GM23248 (cell line): ENCODE data around the gene CRY1. TPM values are rescaled to one million over a fixed set of nuclear protein-coding genes. Genes with fewer than 3 reads are reported as not detected.
"Not testable (repeated sequence)": the region's sequence is repeated elsewhere in the genome, so short reads cannot be mapped to it uniquely, and the experiment has no call there.

Source experiments
- DNase-seq: peaks from one replicate; pipeline ENCODE4 v3.0.0-alpha.2; 2015
- H2AFZ ChIP-seq: fragments of 200-600 bp; sonication (generic); 2 replicates; pipeline ENCODE4 v1.6.1; 2016; ENCODE audit warnings: antibody characterized with exemption
- H3F3A ChIP-seq: fragments of 200-600 bp; sonication (generic); 2 replicates; pipeline ENCODE4 v1.6.1; 2016; ENCODE audit warnings: mild to moderate bottlenecking, antibody characterized with exemption, mixed run types; ENCODE audit not compliant: insufficient read depth
- H3K27ac ChIP-seq: fragments of 200-600 bp; sonication (generic); 2 replicates; pipeline ENCODE4 v1.5.1; 2016; ENCODE audit warnings: mild to moderate bottlenecking
- H3K27me3 ChIP-seq: fragments of 200-600 bp; sonication (generic); replicated peaks from 2 replicates; pipeline ENCODE4 v1.6.1; 2016; ENCODE audit warnings: mild to moderate bottlenecking; ENCODE audit not compliant: insufficient read depth
- H3K36me3 ChIP-seq: fragments of 200-600 bp; sonication (generic); 2 replicates; pipeline ENCODE4 v1.6.1; 2016; ENCODE audit warnings: low read depth, mild to moderate bottlenecking
- H3K4me1 ChIP-seq: fragments of 200-600 bp; sonication (generic); 2 replicates; pipeline ENCODE4 v1.6.1; 2016; ENCODE audit warnings: mild to moderate bottlenecking; ENCODE audit not compliant: insufficient read depth
- H3K4me2 ChIP-seq: fragments of 200-600 bp; sonication (generic); one replicate; pipeline ENCODE4 v1.6.1; 2016; ENCODE audit warnings: mild to moderate bottlenecking; ENCODE audit not compliant: unreplicated experiment
- H3K4me3 ChIP-seq: fragments of 200-600 bp; sonication (generic); 2 replicates; pipeline ENCODE4 v1.5.1; 2016; ENCODE audit warnings: mild to moderate bottlenecking
- H3K79me2 ChIP-seq: fragments of 200-600 bp; sonication (generic); 2 replicates; pipeline ENCODE4 v1.6.1; 2016; ENCODE audit warnings: mild to moderate bottlenecking; ENCODE audit not compliant: insufficient read depth
- H3K9ac ChIP-seq: fragments of 200-600 bp; sonication (generic); 2 replicates; pipeline ENCODE4 v1.6.1; 2016; ENCODE audit warnings: mild to moderate bottlenecking
- H3K9me2 ChIP-seq: fragments of 200-600 bp; sonication (generic); 2 replicates; pipeline ENCODE4 v1.6.1; 2016; ENCODE audit warnings: mixed run types, mild to moderate bottlenecking, moderate library complexity; ENCODE audit not compliant: insufficient read depth
- H3K9me3 ChIP-seq: fragments of 200-600 bp; sonication (generic); one replicate; pipeline ENCODE4 v1.6.1; 2017; ENCODE audit warnings: low read depth
- H4K20me1 ChIP-seq: fragments of 200-600 bp; sonication (generic); 2 replicates; pipeline ENCODE4 v1.6.0; 2016; ENCODE audit not compliant: insufficient read depth
- EZH2 ChIP-seq: fragments of 200-600 bp; sonication (generic); IDR thresholded peaks from 2 replicates; pipeline ENCODE4 v1.6.1; 2018; ENCODE audit warnings: antibody characterized with exemption, mild to moderate bottlenecking; ENCODE audit not compliant: insufficient read depth, poor library complexity, severe bottlenecking
- EZH2phosphoT487 ChIP-seq: fragments of 200-600 bp; sonication (generic); IDR thresholded peaks from 2 replicates; pipeline ENCODE4 v1.6.1; 2018; ENCODE audit warnings: antibody characterized with exemption, moderate library complexity, mild to moderate bottlenecking, low read depth; ENCODE audit not compliant: insufficient read depth
- WGBS, 2 experiments: methylation state at CpG; one replicate each; pipeline ENCODE4 v1.1.6; 2015 to 2017; ENCODE audit warnings: low lambda C conversion rate in 2 of 2, low coverage in 1 of 2; ENCODE audit errors: missing lambda C conversion rate in 2 of 2; 5-methylcytosine and 5-hydroxymethylcytosine counted together
- in situ Hi-C: fragments of 300-500 bp; cut with MboI; formaldehyde crosslinking; loops from 2 replicates; pipeline ENCODE4 v1.15.0; 2020
- polyA plus RNA-seq: library from polyadenylated mRNA; unstranded; fragments of >200 nt; fragmentation: Nextera tagmentation; extraction: Ambion mirVana; gene quantifications from 2 replicates; pipeline ENCODE4 v1.2.1, GENCODE V29; 2016
- total RNA-seq: library from RNA; depleted of rRNA; stranded (reverse); fragments of >200 nt; shearing (Covaris generic); gene quantifications from 2 replicates; pipeline ENCODE4 v1.2.3, GENCODE V29; 2014

CRY1 gene
- total and polyA plus RNA-seq, 2 experiments from 2014 or later, result 13.6 to 14.8 TPM

GRCh38 chr12:107029081-107029480 is 64.3 kb downstream of the CRY1 start:
- Histone ChIP-seq H3K9me3 (no peaks in the 10 kb centered on the region), H3K4me2 (no peak overlapping the region), H2AFZ (no peak overlapping the region), H3K27me3 (no peaks in the 10 kb centered on the region), H4K20me1 (no peaks in the 10 kb centered on the region), H3K9me2 (no peaks in the 10 kb centered on the region), H3K79me2 (peaks cover 55% of the 10 kb centered on the region), H3K27ac (no peak overlapping the region), H3K36me3 (no peaks in the 10 kb centered on the region), H3F3A (peaks cover 12% of the 10 kb centered on the region), H3K4me1 (peaks cover 31% of the 10 kb centered on the region), H3K9ac (no peak overlapping the region), H3K4me3 (no peak overlapping the region)
- 73 to 80% methylated on average over 7 of the region's 7 CpGs for WGBS, 2 experiments
- in situ Hi-C loops, result no loop called here
- no peak for DNase-seq
- no peak for TF ChIP-seq EZH2
- no peak for TF ChIP-seq EZH2phosphoT487

DNA sequence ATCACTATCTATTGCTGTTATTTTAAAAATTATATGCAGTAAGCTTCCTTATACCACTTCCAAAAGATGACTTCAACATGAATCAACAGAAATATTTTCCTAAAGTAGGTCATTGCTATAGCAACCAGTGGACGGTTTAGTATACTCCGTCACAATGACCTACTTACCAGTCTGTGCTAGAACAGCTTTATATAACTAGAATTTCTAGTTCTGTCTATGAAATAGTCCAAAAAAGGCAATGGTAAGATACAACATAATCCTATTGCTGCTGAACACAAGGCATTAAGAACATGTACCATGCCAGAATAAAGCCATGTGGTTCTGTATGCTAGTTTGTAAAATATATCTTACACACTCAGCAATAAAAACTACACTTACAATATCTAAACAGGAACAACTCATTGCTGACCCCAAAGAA is 65.7 kb downstream of the CRY1 start:
- peak overlapping the region; percentile 84 for H3K9ac ChIP-seq
- peak; percentile 97 for DNase-seq
- no peak overlapping the region for H2AFZ ChIP-seq
- no peaks in the 10 kb centered on the region for H3K9me2 ChIP-seq
- peak overlapping the region; percentile 96 for H3K4me2 ChIP-seq
- no peaks in the 10 kb centered on the region for H3K36me3 ChIP-seq
- in situ Hi-C loops, result no loop called here
- peak overlapping the region; percentile 62 for H3K4me3 ChIP-seq
- H3K27ac ChIP-seq, result peak overlapping the region; percentile 96
- WGBS, 2 experiments, result 0 to 1% methylated on average over 2 of the region's 2 CpGs
- H3K9me3 ChIP-seq, result no peaks in the 10 kb centered on the region
- peaks cover 12% of the 10 kb centered on the region for H3F3A ChIP-seq
- peaks cover 49% of the 10 kb centered on the region for H3K79me2 ChIP-seq
- TF ChIP-seq EZH2 (no peak), EZH2phosphoT487 (no peak)
- H3K27me3 ChIP-seq, result no peaks in the 10 kb centered on the region
- H3K4me1 ChIP-seq, result peaks cover 31% of the 10 kb centered on the region
- H4K20me1 ChIP-seq, result no peaks in the 10 kb centered on the region

DNA sequence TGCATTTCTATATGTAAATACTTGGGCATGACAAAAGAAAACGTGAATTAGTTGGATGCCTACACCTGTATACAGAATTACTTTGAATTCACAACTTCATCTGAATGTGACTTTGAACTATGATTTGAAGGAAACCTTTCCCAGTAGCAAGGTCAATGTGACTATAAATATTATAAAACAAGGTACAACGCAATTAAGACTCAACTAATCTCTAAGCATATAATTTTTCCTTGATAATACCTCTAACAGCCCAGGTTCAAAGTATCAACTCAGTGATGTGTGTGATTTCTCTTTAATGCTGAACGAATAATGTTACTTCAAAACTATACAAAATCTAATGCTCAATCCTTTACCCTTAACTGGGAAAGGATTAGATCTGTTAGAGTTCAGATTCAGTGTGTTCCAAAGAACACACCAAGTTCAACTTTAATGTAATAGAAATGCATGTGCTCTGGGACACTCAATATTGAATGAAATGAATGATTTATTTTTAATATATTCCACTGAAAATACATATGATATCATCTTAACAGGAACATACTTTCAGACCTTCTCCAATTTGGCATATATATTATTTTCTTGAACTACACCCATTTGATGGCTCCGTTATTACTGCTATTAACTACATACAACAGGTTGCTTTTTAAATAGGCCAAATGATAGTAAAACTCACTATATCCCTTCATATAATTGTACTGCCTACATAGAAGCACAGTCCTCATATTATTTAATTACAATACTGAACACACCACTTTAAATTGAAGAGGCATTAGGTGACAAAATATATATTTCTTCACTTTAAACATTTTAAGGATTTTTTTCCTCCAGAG is 66.3 kb downstream of the CRY1 start:
- H3K79me2 ChIP-seq, result peaks cover 46% of the 10 kb centered on the region
- H3K27ac ChIP-seq, result peak overlapping the region; percentile 96
- no peaks in the 10 kb centered on the region for H3K9me3 ChIP-seq
- TF ChIP-seq EZH2phosphoT487 (no peak), EZH2 (no peak)
- in situ Hi-C loops, result no loop called here
- DNase-seq, result peak; percentile 4
- H2AFZ ChIP-seq, result no peak overlapping the region
- H4K20me1 ChIP-seq, result no peaks in the 10 kb centered on the region
- no peaks in the 10 kb centered on the region for H3K9me2 ChIP-seq
- H3K4me3 ChIP-seq, result peak overlapping the region; percentile 62
- H3K4me2 ChIP-seq, result peak overlapping the region; percentile 96
- 53 to 56% methylated on average over 4 of the region's 4 CpGs for WGBS, 2 experiments
- H3K27me3 ChIP-seq, result no peaks in the 10 kb centered on the region
- H3K9ac ChIP-seq, result peak overlapping the region; percentile 84
- peaks cover 12% of the 10 kb centered on the region for H3F3A ChIP-seq
- H3K4me1 ChIP-seq, result peaks cover 31% of the 10 kb centered on the region
- no peaks in the 10 kb centered on the region for H3K36me3 ChIP-seq

DNA sequence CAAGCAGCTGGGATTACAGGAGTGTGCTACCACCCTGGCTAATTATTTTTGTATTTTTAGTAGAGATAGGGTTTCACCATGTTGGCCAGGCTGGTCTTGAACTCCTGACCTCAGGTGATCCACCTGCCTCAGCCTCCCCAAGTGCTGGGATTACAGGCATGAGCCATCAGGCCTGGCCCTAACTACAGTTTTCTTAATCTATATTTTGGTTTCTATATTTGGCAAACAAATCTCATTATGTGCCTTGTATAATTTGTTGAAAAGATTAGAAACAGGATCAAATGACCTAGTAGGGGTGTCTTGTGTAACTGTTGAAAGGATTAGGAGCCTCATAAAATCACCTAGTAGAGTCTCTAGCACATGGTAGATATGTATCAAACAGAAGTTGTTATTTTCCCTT is 67.0 kb downstream of the CRY1 start:
- H3K9me2 ChIP-seq, in situ Hi-C loops, H3K4me2 ChIP-seq, H3K9ac ChIP-seq, H3K4me3 ChIP-seq, H3K27me3 ChIP-seq, DNase-seq, H3K9me3 ChIP-seq, H3K36me3 ChIP-seq, H4K20me1 ChIP-seq, H2AFZ ChIP-seq: not testable (repeated sequence)
- Histone ChIP-seq H3K79me2 (peaks cover 40% of the 10 kb centered on the region), H3K4me1 (peaks cover 31% of the 10 kb centered on the region), H3F3A (peaks cover 12% of the 10 kb centered on the region), H3K27ac (peak overlapping the region; percentile 96)
